ENCODE data around the gene LBP.

DNA sequence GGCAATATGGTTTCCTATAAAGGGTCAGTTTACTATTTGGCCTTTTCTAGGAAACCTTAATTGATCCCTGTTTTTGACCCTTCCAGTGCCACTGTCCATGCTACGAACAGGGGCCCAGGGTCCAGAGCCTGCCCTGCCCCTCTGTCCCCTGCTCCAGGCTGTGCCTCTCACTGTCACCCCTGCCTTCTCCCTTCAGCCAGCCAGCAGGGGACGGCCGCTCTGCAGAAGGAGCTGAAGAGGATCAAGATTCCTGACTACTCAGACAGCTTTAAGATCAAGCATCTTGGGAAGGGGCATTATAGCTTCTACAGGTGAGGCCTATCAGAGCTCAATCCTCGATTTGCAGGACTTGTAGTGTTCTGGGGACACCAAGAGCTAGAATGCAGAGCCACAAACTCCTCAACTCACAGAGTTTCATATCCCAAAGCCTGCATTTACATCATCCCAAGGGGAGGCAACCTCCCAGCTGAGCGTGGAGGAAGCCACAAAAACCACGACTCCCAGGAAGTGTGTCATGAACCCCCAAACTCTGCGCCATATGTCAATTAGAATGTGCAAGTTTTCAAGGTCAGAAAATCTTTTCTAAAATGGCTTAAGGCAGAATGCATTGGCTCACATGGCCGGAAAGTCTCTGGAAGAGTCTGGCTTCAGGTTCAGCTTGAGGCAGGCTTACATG lies 38.8 kb upstream of the LBP start:
- TF ChIP-seq, protein P1, sequence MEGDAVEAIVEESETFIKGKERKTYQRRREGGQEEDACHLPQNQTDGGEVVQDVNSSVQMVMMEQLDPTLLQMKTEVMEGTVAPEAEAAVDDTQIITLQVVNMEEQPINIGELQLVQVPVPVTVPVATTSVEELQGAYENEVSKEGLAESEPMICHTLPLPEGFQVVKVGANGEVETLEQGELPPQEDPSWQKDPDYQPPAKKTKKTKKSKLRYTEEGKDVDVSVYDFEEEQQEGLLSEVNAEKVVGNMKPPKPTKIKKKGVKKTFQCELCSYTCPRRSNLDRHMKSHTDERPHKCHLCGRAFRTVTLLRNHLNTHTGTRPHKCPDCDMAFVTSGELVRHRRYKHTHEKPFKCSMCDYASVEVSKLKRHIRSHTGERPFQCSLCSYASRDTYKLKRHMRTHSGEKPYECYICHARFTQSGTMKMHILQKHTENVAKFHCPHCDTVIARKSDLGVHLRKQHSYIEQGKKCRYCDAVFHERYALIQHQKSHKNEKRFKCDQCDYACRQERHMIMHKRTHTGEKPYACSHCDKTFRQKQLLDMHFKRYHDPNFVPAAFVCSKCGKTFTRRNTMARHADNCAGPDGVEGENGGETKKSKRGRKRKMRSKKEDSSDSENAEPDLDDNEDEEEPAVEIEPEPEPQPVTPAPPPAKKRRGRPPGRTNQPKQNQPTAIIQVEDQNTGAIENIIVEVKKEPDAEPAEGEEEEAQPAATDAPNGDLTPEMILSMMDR (IDR thresholded peaks at IDR 0.05 in 4 of 5, conservative IDR thresholded peaks at IDR 0.05 in 1 of 5) = no peak
- no peak for TF ChIP-seq POLR2A (IDR thresholded peaks at IDR 0.05)

Data from gastrocnemius medialis (tissue), 4 donors.